Activated CD8-positive, alpha-beta memory T cell treated with anti-CD3 and anti-CD28 coated beads, Interleukin-2, amount 50 U/mL, for 48 hours (primary cell): Measurements from ENCODE around the gene CDKN1A.
"Not testable (repeated sequence)": the region's sequence is repeated elsewhere in the genome, so short reads cannot be mapped to it uniquely, and the experiment has no call there.

Source experiments
- DNase-seq: peaks from one replicate; pipeline ENCODE4 v3.0.0-alpha.2; 2020

CDKN1A gene

GRCh38 chr6:36678488-36679042 is at the start of gene CDKN1A:
Gene CDKN1A (plus strand): TSS chr6:36678714. CDS start chr6:36684102, 5,388 bp downstream.
- peak; percentile 89 for DNase-seq

DNA sequence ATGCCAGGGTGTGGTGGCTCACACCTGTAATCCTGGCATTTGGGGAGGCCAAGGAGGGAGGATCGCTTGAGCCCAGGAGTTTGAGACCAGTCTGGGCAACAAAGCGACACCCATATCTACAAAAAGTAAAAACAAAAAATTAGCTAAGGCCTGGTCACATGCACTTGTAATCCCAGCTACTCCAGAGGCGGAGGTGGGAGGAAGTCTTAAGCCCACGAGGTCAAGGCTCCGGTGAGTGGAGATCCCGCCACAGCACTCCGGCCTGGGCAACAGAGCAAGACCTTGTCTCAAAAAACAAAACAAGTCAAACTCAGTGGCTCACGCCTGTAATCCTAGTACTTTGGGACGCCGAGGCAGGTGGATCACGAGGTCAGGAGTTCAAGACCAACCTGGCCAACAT is 48.7 kb upstream of the CDKN1A start:
- DNase-seq, result no peak

- no peak for DNase-seq
Measured at GRCh38 chr6:36631326-36632011, 47.0 kb upstream of the CDKN1A start.

DNA sequence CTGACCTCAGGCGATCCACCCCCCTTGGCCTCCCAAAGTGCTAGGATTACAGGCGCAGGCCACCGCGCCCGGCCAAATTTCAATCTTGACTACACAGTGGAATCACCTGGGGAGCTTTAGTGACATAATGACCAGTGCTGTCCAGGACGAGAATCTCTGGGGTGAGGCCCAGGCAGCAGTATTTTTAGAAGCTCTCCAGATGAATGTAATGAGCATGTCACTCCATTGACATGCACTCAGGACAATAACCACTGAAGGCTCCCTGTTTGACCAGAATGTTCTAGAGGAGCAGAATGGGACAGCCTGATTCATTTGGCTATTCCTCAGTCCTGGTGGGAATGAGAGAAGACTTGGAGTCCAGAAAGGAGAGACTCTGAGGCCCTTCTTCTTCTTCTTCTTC is 45.1 kb upstream of the CDKN1A start:
- no peak for DNase-seq

DNA sequence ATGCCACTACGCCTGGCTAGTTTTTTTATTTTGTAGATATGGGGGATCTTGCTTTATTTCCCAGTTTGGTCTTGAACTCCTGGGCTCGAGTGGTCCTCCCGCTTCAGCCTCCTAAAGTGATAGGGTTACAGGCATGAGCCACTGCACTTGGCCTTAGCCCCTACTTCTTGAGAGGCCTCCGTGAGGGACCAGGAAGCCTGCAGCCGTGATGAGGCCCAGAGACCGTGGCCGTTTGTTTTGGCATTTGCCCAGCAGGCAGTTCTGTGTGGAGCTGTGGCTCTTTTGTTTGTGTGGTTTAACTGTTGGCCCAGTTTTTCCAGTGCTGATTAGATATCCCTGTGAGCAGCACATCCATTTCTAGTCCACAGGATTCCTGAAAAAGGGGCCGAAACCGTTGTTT is 44.6 kb upstream of the CDKN1A start:
- no peak for DNase-seq

GRCh38 chr6:36634317-36635108 is 44.0 kb upstream of the CDKN1A start:
- no peak for DNase-seq

DNA sequence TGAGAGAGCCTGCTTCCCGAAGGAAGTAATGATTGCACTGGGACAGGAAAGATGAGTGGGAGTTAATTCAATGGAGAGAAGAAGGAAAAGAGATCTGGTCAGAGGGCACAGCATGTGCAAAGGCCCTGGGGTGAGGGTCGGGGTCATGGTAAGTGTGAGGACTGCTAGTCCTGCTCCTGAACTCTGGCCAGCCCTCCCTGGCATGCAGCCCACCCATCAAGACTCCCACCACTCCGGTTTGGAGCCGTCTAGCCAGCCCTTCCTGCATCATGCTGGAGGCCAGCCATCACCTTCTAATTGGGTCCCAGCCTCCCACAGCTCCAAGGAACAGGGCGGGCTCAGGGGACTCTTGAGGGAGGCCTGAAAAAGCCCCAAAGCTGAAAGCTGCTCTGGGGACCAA is 42.2 kb upstream of the CDKN1A start:
- DNase-seq, result no peak

- DNase-seq, result no peak
Measured at GRCh38 chr6:36636687-36637418, 41.7 kb upstream of the CDKN1A start.

DNA sequence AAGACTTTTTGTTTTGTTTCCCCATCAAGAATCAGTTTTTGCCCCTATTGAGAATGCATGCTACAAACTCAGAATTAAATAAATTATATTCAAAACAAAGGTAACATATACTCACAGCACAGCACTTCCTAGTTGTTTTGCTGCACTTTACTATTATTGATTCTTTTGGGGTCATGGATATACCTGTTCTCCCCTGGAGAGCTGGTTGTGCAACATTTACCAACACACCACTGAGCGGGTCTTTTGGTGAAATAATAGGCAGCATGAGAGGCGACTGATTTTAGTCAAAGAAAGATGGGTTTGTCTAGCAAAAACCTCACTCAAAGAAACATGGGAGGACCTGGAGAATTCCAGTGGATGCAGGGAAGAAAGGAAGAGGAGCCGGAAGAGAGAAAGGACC is 39.9 kb upstream of the CDKN1A start:
- no peak for DNase-seq

GRCh38 chr6:36639171-36639808 is 39.2 kb upstream of the CDKN1A start:
- no peak for DNase-seq

DNA sequence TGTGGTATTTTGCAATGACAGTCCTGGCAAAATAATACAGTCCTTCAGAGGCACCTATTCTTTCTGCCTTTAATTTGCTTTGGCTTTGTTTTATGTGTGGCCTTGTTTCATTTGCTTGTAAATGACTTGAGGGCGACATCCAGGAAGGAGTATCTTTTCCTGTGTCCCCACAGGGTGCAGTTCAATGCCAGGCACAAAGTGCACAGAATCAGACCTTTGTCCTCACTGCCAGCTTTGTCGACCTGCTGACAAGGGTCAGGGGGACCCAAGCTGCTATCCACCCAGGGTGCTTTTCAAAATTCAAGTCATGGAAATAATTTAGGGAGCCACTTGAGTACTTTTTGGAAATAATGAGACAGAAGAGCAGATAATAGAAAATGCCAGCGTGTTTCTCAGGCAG is 37.0 kb upstream of the CDKN1A start:
- DNase-seq, result no peak

GRCh38 chr6:36642913-36643817 is 35.3 kb upstream of the CDKN1A start:
- no peak for DNase-seq

DNA sequence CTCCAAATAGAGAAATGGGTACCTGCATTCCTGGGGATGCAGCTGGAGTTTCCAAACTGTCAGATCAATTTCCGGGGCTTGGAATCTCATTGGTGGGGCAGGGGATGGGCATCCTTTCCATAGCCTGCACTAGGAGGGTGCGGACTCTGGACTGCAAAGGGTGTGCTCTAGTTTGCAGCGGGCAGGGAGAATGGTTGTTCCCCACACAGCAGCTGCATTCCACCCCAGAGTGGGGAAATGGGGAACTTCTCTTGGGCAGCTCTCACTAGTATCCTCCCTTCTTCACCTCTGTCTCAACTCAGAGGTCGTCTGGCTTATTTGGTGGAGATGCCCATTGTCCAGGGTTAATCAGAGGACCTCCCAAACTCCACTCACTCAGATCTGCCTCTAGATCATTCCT is 34.5 kb upstream of the CDKN1A start:
- DNase-seq, result no peak

DNA sequence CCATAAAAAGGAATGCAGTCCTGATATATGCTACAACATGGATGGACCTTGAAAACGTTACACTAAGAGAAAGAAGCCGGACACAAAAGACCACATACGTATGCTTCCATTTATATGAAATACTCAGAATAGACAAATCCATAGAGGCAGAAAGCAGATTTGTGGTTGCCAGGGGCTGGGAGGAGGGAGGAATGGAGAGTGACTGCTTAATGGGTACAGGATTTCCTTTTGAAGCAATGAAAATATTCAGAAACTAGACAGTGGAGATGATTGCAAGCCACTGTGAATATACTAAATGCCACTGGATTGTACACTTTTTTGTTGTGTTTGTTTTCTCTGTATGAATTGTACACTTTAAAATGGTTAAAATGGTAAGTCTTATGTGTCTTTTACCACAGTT is 29.4 kb upstream of the CDKN1A start:
- DNase-seq, result no peak

DNA sequence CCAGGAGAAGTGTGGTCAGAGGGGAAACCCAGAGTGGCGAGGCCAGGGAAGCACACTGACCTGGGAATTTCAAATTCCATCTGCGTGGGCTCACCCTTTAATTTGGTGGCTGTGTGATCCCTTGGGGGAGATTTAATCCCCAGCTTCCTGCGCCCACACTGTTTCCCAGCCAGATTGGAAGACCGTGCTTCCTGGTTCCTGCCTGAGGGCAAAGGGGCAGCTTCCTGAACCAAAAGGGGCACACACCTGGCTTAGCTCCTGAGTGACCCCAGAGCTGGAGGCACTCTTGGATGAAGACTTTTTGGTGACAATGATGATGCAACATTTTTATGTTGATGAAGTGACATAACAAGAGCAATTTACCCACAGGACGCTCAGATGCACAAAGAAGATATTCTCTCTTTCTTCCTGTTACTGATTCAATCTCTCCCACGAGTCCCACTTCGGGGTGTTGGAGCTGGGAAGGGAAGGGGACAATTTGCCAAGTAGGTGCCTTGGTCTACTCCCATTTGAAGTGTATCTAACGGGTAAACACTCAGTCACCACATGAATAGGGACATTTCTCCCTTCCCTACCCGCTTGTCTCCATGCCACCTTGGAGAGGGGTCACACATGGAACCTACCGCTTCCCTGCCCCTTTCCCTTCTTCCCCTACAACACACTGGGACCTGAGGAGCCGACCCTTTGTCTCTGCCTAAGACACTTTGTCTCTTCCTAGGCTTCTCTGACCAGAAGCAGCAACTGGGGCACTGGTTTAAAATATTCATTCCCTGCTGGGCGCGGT is 28.6 kb upstream of the CDKN1A start:
- DNase-seq, result no peak

DNA sequence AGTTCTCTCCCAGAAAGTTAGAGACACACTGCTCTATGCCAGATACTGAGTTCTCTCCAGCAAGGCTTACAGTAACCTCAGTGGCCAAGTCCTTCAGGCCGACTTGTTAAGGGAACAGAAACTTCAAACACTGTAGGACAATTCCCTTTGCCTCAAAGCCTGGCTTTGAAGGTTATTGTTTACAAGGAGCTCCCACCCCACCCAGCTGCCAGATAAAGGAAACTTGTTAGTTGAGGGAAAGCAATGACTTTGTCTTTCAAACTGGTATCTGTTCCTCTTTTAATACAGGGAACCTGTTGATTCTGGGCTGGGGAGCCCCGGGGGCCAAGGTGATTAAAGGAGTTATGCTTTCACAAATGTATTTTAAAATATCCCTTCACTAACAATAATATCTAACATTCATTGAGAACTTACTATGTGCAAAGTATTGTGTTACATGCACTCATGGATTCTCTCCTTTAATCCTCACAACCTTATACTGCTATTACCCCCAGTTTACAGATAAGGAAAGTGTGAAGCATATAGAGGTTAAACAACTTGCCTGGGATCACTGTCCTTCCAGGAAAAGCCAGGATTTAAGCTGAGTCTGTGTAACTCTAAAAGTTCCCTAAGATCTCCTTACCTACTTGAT is 27.6 kb upstream of the CDKN1A start:
- no peak for DNase-seq

DNA sequence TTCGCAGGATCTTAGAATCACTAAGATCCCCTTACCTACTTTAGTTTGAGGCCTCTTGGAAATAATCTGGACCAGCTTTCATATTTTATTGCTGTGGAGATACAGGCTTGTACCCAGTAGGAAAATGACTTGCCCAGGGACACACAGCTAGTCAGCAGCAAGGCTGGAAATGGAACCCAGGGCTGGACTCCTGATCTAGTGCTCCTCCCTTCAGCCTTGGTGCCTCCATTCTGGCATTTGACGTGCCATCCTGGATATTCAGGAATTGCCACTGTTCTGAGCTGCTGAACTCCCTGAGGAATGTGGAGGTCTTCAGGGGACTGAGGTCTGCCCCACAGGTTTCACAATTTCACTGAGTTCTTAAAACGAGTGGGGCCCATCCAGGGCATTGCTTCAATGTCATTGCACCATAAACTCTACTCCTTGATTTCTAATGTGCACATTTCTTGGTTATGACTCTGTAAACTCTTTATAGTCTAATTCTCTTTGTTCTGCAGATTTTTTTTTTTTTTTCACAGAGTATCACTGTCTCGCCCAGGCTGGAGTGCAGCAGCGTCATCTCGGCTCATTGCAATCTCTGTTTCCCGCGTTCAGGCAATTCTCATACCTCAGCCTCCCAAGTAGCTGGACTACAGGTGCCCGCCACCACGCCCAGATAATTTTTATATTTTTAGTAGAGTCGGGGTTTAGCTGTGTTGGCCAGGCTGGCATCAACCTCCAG is 26.7 kb upstream of the CDKN1A start:
- DNase-seq, result no peak

DNA sequence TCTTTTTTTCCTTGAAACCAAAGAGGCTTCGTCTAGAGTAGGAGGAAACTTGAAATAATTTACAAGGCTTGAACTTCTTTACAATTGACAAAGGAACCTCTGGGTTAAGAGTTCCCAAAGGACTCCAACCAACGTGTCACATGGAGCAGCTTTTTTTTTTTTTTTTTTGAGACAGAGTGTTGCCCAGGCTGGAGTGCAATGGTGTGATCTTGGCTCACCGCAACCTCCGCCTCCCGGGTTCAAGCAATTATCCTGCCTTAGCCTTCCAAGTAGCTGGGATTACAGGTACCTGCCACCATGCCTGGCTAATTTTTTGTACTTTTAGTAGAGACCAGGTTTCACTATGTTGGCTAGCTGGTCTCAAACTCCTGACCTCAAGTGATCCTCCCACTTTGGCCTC is 24.0 kb upstream of the CDKN1A start:
- DNase-seq, result not testable (repeated sequence)

GRCh38 chr6:36655085-36655724 is 23.3 kb upstream of the CDKN1A start:
- DNase-seq, result no peak
